OCI-LY1 (cell line): ENCODE measurements around the gene CD82.
A peak's percentile ranks its signal among the peaks of the same experiment; 100 is the strongest.

ENCODE experiments used
- H2AFZ ChIP-seq: fragments of 200-600 bp; sonication (generic), shearing (Covaris generic); 2 replicates; pipeline ENCODE4 v1.6.0; 2014; ENCODE audit warnings: antibody characterized with exemption, mild to moderate bottlenecking, low read length
- H3F3A ChIP-seq: fragments of 200-600 bp; sonication (generic), shearing (Covaris generic); 2 replicates; pipeline ENCODE4 v1.6.0; 2014; ENCODE audit warnings: mild to moderate bottlenecking, antibody characterized with exemption, low read length, moderate library complexity; ENCODE audit not compliant: insufficient read depth
- H3K27ac ChIP-seq: fragments of 200-600 bp; sonication (generic); 2 replicates; pipeline ENCODE4 v1.5.1; 2014; ENCODE audit warnings: low read length, mixed run types, mild to moderate bottlenecking, low read depth; ENCODE audit not compliant: poor library complexity, severe bottlenecking
- H3K27me3 ChIP-seq: fragments of 200-600 bp; sonication (generic); 2 replicates; pipeline ENCODE4 v1.6.0; 2014; ENCODE audit warnings: antibody characterized with exemption, mild to moderate bottlenecking, low read length, moderate library complexity; ENCODE audit not compliant: insufficient read depth
- H3K36me3 ChIP-seq: fragments of 200-600 bp; sonication (generic); 2 replicates; pipeline ENCODE4 v1.6.1; 2014; ENCODE audit warnings: mild to moderate bottlenecking, antibody characterized with exemption, low read length, moderate library complexity, mixed read lengths; ENCODE audit not compliant: insufficient read depth
- H3K4me1 ChIP-seq: fragments of 200-600 bp; sonication (generic); 2 replicates; pipeline ENCODE4 v1.5.1; 2014; ENCODE audit warnings: mild to moderate bottlenecking, low read length, moderate library complexity; ENCODE audit not compliant: insufficient read depth, severe bottlenecking
- H3K4me2 ChIP-seq: fragments of 200-600 bp; sonication (generic), shearing (Covaris generic); 2 replicates; pipeline ENCODE4 v1.6.1; 2014; ENCODE audit warnings: low read length
- H3K4me3 ChIP-seq: fragments of 200-600 bp; sonication (generic); 2 replicates; pipeline ENCODE4 v1.5.1; 2014; ENCODE audit warnings: low read length, low read depth, mild to moderate bottlenecking, mixed read lengths; ENCODE audit not compliant: poor library complexity, severe bottlenecking
- H3K79me2 ChIP-seq: fragments of 200-600 bp; shearing (Covaris generic); 2 replicates; pipeline ENCODE4 v1.6.1; 2016; ENCODE audit warnings: mixed run types, low read length, mixed read lengths; ENCODE audit not compliant: insufficient read depth
- H3K9ac ChIP-seq: fragments of 200-600 bp; sonication (generic), shearing (Covaris generic); 2 replicates; pipeline ENCODE4 v1.6.1; 2014; ENCODE audit warnings: mild to moderate bottlenecking, low read length, mixed read lengths
- H3K9me2 ChIP-seq: fragments of 200-600 bp; sonication (generic), shearing (Covaris generic); 2 replicates; pipeline ENCODE4 v1.6.1; 2014; ENCODE audit warnings: low read depth, mild to moderate bottlenecking, low read length, mixed read lengths
- H3K9me3 ChIP-seq: fragments of 200-600 bp; shearing (Covaris generic); 2 replicates; pipeline ENCODE4 v1.6.1; 2014; ENCODE audit warnings: low read length, mixed read lengths
- H4K20me1 ChIP-seq: fragments of 200-600 bp; sonication (generic), shearing (Covaris generic); 2 replicates; pipeline ENCODE4 v1.6.0; 2016; ENCODE audit warnings: mild to moderate bottlenecking, low read length; ENCODE audit not compliant: insufficient read depth
- EZH2 ChIP-seq: fragments of 200-600 bp; sonication (generic), shearing (Covaris generic); IDR thresholded peaks from 2 replicates; pipeline ENCODE4 v1.8.0; 2017; ENCODE audit warnings: borderline replicate concordance, mixed run types, mild to moderate bottlenecking, antibody characterized with exemption, low read length, moderate library complexity, mixed read lengths
- TF ChIP-seq, protein P1 (sequence below): fragments of 200-600 bp; sonication (generic), shearing (Covaris generic); IDR thresholded peaks from 2 replicates; pipeline ENCODE4 v1.5.1; 2017; ENCODE audit warnings: mild to moderate bottlenecking, antibody characterized with exemption, low read length, moderate library complexity, mixed read lengths

Gene CD82

DNA sequence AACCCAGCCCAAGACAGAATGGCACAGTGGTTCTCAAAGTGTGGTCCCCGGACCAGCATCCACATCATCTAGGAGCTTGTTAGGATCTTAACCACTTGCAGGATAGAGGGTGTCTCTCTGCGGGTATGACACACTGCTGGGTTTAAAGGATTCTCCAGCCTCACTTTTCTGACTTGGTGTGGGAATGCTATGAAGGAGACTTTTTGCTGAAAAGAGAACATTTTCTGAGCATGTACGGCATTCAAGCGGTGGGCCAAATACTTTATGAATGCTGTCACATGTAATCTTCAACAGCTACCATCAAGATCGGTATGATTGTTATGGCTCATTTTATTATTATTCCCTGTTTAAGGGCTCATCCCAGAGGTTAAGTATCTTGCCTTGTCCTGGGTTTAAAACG is 1.8 kb upstream of the CD82 start:
- no peaks in the 10 kb centered on the region for H3K79me2 ChIP-seq
- no peaks in the 10 kb centered on the region for H3K9me2 ChIP-seq
- H3K9ac ChIP-seq, result no peak overlapping the region
- H3K27ac ChIP-seq, result no peak overlapping the region
- peaks cover 31% of the 10 kb centered on the region for H3K4me1 ChIP-seq
- H2AFZ ChIP-seq, result no peak overlapping the region
- no peaks in the 10 kb centered on the region for H3K36me3 ChIP-seq
- TF ChIP-seq, protein P1, sequence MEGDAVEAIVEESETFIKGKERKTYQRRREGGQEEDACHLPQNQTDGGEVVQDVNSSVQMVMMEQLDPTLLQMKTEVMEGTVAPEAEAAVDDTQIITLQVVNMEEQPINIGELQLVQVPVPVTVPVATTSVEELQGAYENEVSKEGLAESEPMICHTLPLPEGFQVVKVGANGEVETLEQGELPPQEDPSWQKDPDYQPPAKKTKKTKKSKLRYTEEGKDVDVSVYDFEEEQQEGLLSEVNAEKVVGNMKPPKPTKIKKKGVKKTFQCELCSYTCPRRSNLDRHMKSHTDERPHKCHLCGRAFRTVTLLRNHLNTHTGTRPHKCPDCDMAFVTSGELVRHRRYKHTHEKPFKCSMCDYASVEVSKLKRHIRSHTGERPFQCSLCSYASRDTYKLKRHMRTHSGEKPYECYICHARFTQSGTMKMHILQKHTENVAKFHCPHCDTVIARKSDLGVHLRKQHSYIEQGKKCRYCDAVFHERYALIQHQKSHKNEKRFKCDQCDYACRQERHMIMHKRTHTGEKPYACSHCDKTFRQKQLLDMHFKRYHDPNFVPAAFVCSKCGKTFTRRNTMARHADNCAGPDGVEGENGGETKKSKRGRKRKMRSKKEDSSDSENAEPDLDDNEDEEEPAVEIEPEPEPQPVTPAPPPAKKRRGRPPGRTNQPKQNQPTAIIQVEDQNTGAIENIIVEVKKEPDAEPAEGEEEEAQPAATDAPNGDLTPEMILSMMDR, result no peak
- no peak for TF ChIP-seq EZH2
- no peak overlapping the region for H3K4me2 ChIP-seq
- no peaks in the 10 kb centered on the region for H3K9me3 ChIP-seq
- H4K20me1 ChIP-seq, result no peaks in the 10 kb centered on the region
- no peaks in the 10 kb centered on the region for H3K27me3 ChIP-seq
- H3F3A ChIP-seq, result no peaks in the 10 kb centered on the region
- no peak overlapping the region for H3K4me3 ChIP-seq

DNA sequence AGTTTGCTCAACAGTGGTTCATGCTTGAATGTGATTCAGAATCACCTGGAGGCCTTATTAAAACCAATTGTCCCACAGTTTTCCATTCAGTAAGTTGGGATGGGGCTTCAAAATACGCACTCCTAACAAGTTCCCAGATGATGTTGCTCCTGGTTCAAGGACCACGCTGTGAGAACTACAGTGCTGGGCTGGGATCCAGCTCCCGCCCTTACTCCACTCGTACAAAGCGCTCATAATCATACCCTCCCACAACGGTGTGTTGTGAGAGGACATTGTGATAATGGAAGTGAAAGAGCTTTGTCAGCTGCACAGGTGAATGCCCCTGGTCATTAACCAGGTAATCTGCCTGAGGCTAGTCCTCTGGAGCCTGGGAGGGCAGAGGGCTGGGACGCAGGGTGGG is 1.3 kb upstream of the CD82 start:
- Histone ChIP-seq H3K27ac (no peak overlapping the region), H3K27me3 (no peaks in the 10 kb centered on the region), H2AFZ (no peak overlapping the region), H3K4me2 (no peak overlapping the region), H3K36me3 (no peaks in the 10 kb centered on the region), H3F3A (no peaks in the 10 kb centered on the region), H3K9ac (no peak overlapping the region), H4K20me1 (no peaks in the 10 kb centered on the region), H3K4me1 (peaks cover 32% of the 10 kb centered on the region), H3K4me3 (no peak overlapping the region), H3K9me2 (no peaks in the 10 kb centered on the region), H3K79me2 (no peaks in the 10 kb centered on the region), H3K9me3 (no peaks in the 10 kb centered on the region)
- TF ChIP-seq EZH2, result no peak
- TF ChIP-seq, protein P1, result no peak

- Histone ChIP-seq H2AFZ (no peak overlapping the region), H3K79me2 (no peaks in the 10 kb centered on the region), H4K20me1 (no peaks in the 10 kb centered on the region), H3K4me3 (peak overlapping the region; percentile 62), H3K9ac (peak overlapping the region; percentile 47; the same call in 1 of the 2 replicates), H3K9me2 (no peaks in the 10 kb centered on the region), H3K36me3 (no peaks in the 10 kb centered on the region), H3K9me3 (no peaks in the 10 kb centered on the region), H3F3A (no peaks in the 10 kb centered on the region), H3K4me2 (peak overlapping the region; percentile 84), H3K27ac (no peak overlapping the region), H3K27me3 (no peaks in the 10 kb centered on the region), H3K4me1 (peaks cover 27% of the 10 kb centered on the region)
- TF ChIP-seq, protein P1, result no peak
Observed at GRCh38 chr11:44564670-44565210, 723 bp upstream of the CD82 start.
